Activated CD8-positive, alpha-beta memory T cell treated with anti-CD3 and anti-CD28 coated beads, Interleukin-2, amount 10 ng/mL, durations not matched to agents 7 days and 5 days (primary cell): ENCODE results near the gene PDZD7. TPM values are rescaled to one million over a fixed set of nuclear protein-coding genes. Genes with fewer than 3 reads are reported as not detected.
A peak's percentile ranks its signal among the peaks of the same experiment; 100 is the strongest.

Experiments
- ATAC-seq: fragments of 150-1000 bp; cut with Tn5 transposase; one replicate; pipeline ENCODE4 v1.10.0; 2021; ENCODE audit warnings: moderate library complexity
- CTCF ChIA-PET: fragments of 350-600 bp; sonication (Branson Sonifier 250); formaldehyde crosslinking; loops from one replicate; lab custom pipeline; 2021; ENCODE audit warnings: antibody characterized with exemption; lab: Charles Lee
- DNase-seq: peaks from one replicate; pipeline ENCODE4 v3.0.0-alpha.2; 2020
- H3K27ac Mint-ChIP-seq: one replicate; pipeline ENCODE4 v1.8.0; 2021; ENCODE audit warnings: mild to moderate bottlenecking, mixed read lengths
- H3K27me3 Mint-ChIP-seq: one replicate; pipeline ENCODE4 v1.8.0; 2021; ENCODE audit warnings: mixed read lengths
- H3K36me3 Mint-ChIP-seq: one replicate; pipeline ENCODE4 v1.8.0; 2021; ENCODE audit warnings: mild to moderate bottlenecking, mixed read lengths
- H3K4me1 Mint-ChIP-seq: one replicate; pipeline ENCODE4 v1.8.0; 2021; ENCODE audit warnings: mixed read lengths
- H3K4me3 Mint-ChIP-seq: one replicate; pipeline ENCODE4 v1.8.0; 2021; ENCODE audit warnings: mild to moderate bottlenecking, moderate library complexity, mixed read lengths
- H3K9me3 Mint-ChIP-seq: one replicate; pipeline ENCODE4 v1.8.0; 2022; ENCODE audit warnings: low read depth, mixed read lengths
- total RNA-seq, 2 experiments: library from RNA; stranded (reverse); gene quantifications; one replicate each; pipeline ENCODE4 v1.2.3, GENCODE V29; 2021

The PDZD7 gene
- total RNA-seq, 2 experiments from 2014 or later: 0.59 to 1.2 TPM

DNA sequence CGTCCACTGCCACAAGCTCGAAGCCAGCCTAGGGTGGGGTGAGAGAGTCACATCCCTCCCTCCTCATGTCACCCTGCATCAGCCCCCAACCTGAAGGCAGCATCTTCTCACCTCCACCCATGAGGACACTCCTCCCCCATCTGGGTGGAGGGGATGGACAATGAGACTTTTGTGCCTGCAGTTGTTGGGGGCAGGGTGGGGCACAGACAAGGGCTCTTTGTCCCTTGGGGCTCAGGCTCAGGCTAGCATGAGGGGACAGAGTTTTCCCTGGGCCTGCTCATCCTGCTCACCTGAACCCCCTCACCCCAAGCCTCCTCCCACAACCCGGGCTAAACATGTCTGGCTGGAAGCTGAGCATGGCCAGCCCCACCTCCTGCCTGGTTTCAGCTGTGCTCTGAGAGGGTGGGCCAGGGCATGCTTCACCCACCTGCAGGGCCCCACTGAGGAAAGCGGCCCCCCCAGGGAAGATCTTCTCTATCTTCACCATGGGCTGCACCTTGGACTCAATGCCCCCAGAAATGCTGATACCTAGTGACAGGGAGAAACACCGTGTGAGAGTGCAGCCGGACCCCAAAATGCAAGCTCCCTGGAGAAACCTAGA is 22.0 kb downstream of the PDZD7 start:
- DNase-seq (no peak), ATAC-seq (no peak)
- no peak overlapping the region for H3K27ac Mint-ChIP-seq
- no peak overlapping the region for H3K4me3 Mint-ChIP-seq
- no peaks in the 10 kb centered on the region for H3K9me3 Mint-ChIP-seq
- H3K36me3 Mint-ChIP-seq: no peaks in the 10 kb centered on the region
- CTCF ChIA-PET: interaction anchor here (1.1 to 2.3 kb wide), 3 partner anchors 8 to 11 kb away, joined by 3 to 9 read pairs (median 7); no protein-coding TSS in a partner anchor
- H3K27me3 Mint-ChIP-seq: peaks cover 3% of the 10 kb centered on the region
- H3K4me1 Mint-ChIP-seq: peaks cover 12% of the 10 kb centered on the region

DNA sequence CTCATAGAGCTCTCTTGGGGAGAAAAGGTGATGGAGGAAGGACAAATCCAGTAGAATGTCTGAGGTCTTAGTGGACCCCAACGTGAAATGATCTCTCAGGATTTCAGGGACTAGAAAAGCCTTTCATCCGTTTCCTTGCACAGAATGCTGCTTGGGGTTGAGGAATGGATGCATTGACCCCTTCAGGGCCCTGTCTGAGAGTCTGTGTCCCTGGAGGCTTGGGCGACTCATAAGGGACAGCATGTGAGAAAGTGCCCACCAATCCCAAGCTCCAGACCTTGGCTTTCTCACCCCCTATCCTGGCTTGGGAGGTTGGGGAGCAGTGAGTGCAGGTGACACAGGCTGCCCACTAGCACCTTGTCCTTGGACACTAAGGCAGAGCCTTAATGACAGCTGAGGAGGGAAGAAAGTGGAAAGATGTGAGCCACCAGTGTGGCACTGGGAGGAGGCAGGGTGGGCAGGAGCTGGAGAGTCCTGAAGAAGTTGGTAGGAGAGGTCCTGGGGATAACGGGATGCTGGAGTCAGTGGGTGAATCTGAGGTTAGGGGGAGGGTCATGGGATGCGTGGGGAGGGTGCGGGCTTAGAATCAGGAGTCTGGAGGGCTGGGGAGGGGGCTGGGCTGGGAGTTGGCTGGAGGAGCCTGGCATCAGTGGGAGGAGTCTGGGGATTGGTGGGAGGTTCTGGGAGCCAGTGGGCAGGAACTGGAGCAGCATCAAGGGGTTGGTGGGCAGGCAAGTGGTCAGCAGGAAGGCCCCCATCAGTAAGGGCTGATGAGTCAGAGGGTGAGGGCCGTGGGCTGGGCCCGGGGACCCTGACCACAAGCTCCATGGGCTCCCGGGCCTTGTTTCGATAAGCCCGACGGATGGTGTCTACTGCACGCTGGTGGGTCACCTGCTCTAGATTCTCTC is 22.8 kb downstream of the PDZD7 start:
- Mint-ChIP-seq H3K27ac (no peak overlapping the region), H3K27me3 (peaks cover 1% of the 10 kb centered on the region), H3K9me3 (no peaks in the 10 kb centered on the region), H3K36me3 (no peaks in the 10 kb centered on the region), H3K4me3 (no peak overlapping the region), H3K4me1 (peaks cover 7% of the 10 kb centered on the region)
- ATAC-seq: no peak
- CTCF ChIA-PET: interaction anchor here (1.1 to 2.3 kb wide), 6 partner anchors 9 to 24 kb away, joined by 3 to 16 read pairs (median 6); no protein-coding TSS in a partner anchor
- no peak for DNase-seq

DNA sequence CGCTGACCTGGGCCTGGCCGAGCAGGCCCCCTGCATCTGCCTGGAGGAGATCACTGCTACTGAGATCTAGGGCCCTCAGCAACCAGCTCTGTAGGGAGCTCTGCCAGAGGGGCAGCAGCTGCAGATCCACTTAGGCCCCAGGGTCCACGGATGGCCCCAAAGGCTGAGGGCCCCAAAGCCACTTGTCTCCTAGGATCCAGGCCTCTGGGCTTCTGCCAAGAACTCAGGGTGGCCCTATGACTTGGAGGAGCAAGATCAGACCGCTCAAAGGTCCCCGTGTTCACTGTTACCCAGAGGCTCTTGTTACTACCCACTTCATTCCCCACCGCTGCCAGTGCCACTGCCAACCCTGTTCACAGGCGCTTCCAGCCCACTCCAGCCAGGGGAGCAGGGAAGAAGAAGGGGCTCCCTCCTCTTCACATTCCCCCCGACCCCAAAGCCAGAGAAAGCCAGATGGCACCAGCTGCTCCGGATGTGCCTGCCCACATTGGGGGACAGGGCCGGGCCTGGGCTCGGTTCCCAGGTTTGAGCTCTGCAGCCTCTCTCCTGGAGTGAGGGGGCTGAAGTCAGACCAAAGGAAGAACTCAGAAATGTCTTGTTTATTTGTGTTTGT is 23.7 kb downstream of the PDZD7 start:
- DNase-seq (no peak), ATAC-seq (no peak)
- Mint-ChIP-seq H3K4me1 (no peaks in the 10 kb centered on the region), H3K27me3 (no peaks in the 10 kb centered on the region), H3K4me3 (no peak overlapping the region), H3K27ac (no peak overlapping the region), H3K9me3 (no peaks in the 10 kb centered on the region), H3K36me3 (no peaks in the 10 kb centered on the region)
- CTCF ChIA-PET: interaction anchor here (1.1 to 2.3 kb wide), 4 partner anchors 9 to 25 kb away, joined by 4 to 16 read pairs (median 6); partner anchors contain the start of genes PDZD7 and SFXN3

DNA sequence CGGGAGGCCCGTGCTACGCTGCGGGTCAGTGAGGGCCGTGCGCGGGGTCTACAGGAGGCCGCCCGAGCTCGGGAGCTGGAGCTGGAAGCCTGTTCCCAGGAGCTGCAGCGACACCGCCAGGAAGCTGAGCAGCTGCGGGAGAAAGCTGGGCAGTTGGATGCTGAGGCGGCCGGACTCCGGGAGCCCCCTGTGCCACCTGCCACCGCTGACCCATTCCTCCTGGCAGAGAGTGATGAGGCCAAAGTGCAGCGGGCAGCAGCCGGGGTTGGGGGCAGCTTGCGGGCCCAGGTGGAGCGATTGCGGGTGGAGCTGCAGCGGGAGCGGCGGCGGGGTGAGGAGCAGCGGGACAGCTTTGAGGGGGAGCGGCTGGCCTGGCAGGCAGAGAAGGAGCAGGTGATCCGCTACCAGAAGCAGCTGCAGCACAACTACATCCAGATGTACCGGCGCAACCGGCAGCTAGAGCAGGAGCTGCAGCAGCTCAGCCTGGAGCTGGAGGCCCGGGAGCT is 24.3 kb downstream of the PDZD7 start:
- CTCF ChIA-PET: interaction anchor here (1.1 to 2.3 kb wide), 4 partner anchors 9 to 25 kb away, joined by 4 to 16 read pairs (median 6); partner anchors contain the start of genes PDZD7 and SFXN3
- H3K36me3 Mint-ChIP-seq: no peaks in the 10 kb centered on the region
- H3K27ac Mint-ChIP-seq: no peak overlapping the region
- H3K4me1 Mint-ChIP-seq: no peaks in the 10 kb centered on the region
- H3K4me3 Mint-ChIP-seq: no peak overlapping the region
- no peaks in the 10 kb centered on the region for H3K27me3 Mint-ChIP-seq
- no peaks in the 10 kb centered on the region for H3K9me3 Mint-ChIP-seq
- no peak for DNase-seq
- ATAC-seq: no peak

DNA sequence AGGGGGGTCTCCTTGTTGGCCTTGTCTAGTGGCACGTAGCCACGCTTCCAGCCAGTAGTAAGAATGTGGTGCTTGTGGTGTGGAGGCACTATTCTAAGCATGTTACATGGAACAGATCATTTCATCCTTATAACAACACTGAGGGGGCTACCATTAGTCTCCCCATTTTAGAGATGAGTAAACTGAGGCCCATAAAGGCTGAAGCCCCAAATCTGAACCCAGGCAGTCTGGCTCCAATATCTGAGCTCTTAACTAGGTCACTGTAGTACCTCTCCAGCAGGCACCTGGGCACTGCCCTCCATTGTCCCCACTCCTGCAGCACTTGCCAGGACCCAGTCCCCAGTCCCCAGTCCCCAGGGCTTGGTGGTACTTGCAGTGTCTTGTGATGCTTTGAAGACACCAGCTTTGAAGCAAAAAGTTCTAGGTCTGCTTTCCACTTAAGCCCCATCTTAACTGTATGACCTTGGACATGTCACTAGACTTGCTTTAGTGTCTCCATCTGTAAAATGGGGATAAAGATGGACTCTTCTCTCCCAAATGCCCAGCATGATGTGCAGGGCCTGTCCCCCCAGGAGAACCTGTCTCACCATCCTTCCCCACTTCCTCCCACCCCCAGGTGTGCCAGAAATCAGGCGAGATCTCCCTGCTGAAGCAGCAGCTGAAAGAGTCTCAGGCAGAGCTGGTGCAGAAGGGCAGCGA is 24.9 kb downstream of the PDZD7 start:
- ATAC-seq: no peak
- CTCF ChIA-PET: interaction anchor here (2.2 to 13.2 kb wide), 3 partner anchors 8 to 26 kb away, joined by 6 to 174 read pairs (median 16); no protein-coding TSS in a partner anchor
- no peak for DNase-seq
- Mint-ChIP-seq H3K27ac (no peak overlapping the region), H3K27me3 (no peaks in the 10 kb centered on the region), H3K4me1 (peaks cover 2% of the 10 kb centered on the region), H3K9me3 (no peaks in the 10 kb centered on the region), H3K36me3 (no peaks in the 10 kb centered on the region), H3K4me3 (no peak overlapping the region)

DNA sequence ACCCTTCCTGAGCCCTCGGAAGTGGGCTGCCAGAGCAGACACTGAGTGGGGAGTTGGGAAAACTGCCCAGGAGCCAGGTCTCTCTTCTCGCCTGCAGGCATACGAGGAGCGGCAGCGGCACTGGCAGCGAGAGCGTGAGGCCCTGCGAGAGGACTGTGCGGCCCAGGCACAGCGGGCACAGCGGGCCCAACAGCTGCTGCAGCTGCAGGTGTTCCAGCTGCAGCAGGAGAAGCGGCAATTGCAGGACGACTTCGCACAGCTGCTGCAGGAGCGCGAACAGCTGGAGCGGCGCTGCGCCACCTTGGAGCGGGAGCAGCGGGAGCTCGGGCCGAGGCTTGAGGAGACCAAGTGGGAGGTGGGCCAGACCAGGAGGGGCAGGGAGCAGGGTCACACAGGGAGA is 25.6 kb downstream of the PDZD7 start:
- Mint-ChIP-seq H3K9me3 (no peaks in the 10 kb centered on the region), H3K4me3 (no peak overlapping the region), H3K27ac (no peak overlapping the region), H3K4me1 (peaks cover 3% of the 10 kb centered on the region), H3K27me3 (no peaks in the 10 kb centered on the region), H3K36me3 (no peaks in the 10 kb centered on the region)
- ATAC-seq (no peak), DNase-seq (no peak)
- CTCF ChIA-PET: interaction anchor here (1.5 to 13.2 kb wide), 2 partner anchors 11 to 47 kb away, joined by 3 to 174 read pairs; no protein-coding TSS in a partner anchor

DNA sequence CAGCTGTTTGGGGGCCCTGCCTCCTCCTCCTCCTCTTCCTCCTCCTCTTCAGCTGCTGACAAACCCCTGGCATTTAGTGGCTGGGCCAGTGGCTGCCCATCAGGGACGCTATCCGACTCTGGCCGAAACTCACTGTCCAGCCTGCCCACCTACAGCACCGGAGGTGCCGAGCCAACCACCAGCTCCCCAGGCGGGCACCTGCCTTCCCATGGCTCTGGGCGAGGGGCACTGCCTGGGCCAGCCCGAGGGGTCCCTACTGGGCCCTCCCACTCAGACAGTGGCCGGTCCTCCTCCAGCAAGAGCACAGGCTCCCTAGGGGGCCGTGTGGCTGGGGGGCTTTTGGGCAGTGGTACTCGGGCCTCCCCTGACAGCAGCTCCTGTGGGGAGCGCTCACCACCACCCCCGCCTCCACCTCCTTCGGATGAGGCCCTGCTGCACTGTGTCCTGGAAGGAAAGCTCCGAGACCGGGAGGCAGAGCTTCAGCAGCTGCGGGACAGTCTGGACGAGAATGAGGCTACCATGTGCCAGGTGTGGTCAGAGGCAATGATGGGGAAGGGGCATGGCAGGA is 27.2 kb downstream of the PDZD7 start:
- no peaks in the 10 kb centered on the region for H3K9me3 Mint-ChIP-seq
- CTCF ChIA-PET: interaction anchor here (1.5 to 13.2 kb wide), 2 partner anchors 13 to 46 kb away, joined by 3 to 174 read pairs; no protein-coding TSS in a partner anchor
- no peaks in the 10 kb centered on the region for H3K36me3 Mint-ChIP-seq
- DNase-seq (no peak), ATAC-seq (no peak)
- no peak overlapping the region for H3K4me3 Mint-ChIP-seq
- peaks cover 6% of the 10 kb centered on the region for H3K4me1 Mint-ChIP-seq
- H3K27ac Mint-ChIP-seq: no peak overlapping the region
- no peaks in the 10 kb centered on the region for H3K27me3 Mint-ChIP-seq

DNA sequence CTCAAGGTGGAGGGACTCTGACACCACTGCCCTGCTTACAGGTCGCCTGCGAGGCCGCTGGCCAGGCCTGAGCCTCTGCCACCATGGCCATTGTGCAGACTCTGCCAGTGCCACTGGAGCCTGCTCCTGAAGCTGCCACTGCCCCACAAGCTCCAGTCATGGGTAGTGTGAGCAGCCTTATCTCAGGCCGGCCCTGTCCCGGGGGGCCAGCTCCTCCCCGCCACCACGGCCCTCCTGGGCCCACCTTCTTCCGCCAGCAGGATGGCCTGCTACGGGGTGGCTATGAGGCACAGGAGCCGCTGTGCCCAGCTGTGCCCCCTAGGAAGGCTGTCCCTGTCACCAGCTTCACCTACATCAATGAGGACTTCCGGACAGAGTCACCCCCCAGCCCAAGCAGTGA is 28.5 kb downstream of the PDZD7 start:
- no peak overlapping the region for H3K27ac Mint-ChIP-seq
- CTCF ChIA-PET: interaction anchor here (1.1 to 13.2 kb wide), 3 partner anchors 9 to 16 kb away, joined by 3 to 174 read pairs (median 7); no protein-coding TSS in a partner anchor
- no peaks in the 10 kb centered on the region for H3K36me3 Mint-ChIP-seq
- no peaks in the 10 kb centered on the region for H3K9me3 Mint-ChIP-seq
- ATAC-seq: no peak
- DNase-seq: no peak
- H3K27me3 Mint-ChIP-seq: no peaks in the 10 kb centered on the region
- H3K4me1 Mint-ChIP-seq: peaks cover 13% of the 10 kb centered on the region
- no peak overlapping the region for H3K4me3 Mint-ChIP-seq

DNA sequence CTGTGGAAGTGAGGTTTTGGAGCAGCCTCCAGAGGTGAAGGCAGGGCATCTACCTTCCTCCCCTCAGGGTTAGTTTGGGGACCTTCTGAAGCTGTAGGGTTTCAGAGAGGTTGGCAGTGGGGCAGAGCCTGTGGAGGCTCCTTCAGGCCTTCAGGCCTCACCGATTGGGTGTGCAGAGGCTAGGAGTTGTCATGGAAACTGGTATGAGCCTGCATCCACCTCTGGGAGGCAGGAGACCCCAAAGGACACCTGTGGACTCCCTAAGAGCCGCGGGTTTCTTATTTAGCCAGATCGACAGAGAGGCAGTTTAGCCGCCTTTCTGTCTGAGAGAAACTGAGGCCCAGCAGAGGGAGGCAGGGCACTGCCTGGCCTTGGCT is 29.3 kb downstream of the PDZD7 start:
- Mint-ChIP-seq H3K4me1 (peaks cover 16% of the 10 kb centered on the region), H3K27me3 (no peaks in the 10 kb centered on the region), H3K36me3 (no peaks in the 10 kb centered on the region), H3K9me3 (no peaks in the 10 kb centered on the region), H3K4me3 (no peak overlapping the region), H3K27ac (no peak overlapping the region)
- no peak for ATAC-seq
- CTCF ChIA-PET: interaction anchor here (1.9 to 13.2 kb wide), 2 partner anchors 10 to 15 kb away, joined by 7 to 174 read pairs; no protein-coding TSS in a partner anchor
- DNase-seq: no peak

DNA sequence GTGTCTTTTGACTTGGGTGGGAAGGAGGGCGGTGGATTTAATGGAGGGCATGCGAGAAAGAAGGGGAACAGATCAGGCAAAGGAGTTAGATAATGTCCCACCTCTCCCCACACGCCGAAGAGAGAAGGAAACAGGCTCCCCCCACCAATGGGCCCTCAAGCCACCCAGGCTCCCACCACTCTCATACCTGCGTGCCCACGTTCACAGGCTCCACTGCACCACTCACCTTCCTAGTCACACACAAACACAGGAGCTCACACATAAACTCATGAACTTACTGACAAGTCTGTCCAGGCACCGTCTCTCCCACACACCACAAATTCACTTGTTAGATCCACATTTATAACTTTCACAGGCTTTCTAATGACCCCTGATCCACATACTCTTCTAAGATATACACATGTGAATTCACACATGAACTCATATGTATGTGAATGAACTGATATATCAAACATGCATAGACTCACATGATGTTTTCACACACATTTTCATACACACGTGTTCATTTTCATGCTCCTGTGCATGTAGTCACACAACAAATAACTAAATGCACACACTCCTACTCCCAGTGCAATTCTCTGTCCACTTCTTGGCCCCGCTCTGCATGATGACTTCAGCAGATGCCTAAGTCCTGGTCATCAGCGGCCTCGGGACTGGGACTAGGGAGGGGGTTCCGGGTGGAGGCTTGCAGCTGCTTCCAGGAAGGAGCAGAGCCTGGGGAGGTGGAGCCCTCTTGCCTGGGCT is 29.8 kb downstream of the PDZD7 start:
- no peak for DNase-seq
- Mint-ChIP-seq H3K27ac (no peak overlapping the region), H3K4me1 (peaks cover 21% of the 10 kb centered on the region), H3K4me3 (peak overlapping the region; percentile 52), H3K9me3 (no peaks in the 10 kb centered on the region), H3K36me3 (no peaks in the 10 kb centered on the region), H3K27me3 (no peaks in the 10 kb centered on the region)
- CTCF ChIA-PET: interaction anchor here (1.9 to 13.2 kb wide), 2 partner anchors 10 to 16 kb away, joined by 7 to 174 read pairs; no protein-coding TSS in a partner anchor
- ATAC-seq: no peak

DNA sequence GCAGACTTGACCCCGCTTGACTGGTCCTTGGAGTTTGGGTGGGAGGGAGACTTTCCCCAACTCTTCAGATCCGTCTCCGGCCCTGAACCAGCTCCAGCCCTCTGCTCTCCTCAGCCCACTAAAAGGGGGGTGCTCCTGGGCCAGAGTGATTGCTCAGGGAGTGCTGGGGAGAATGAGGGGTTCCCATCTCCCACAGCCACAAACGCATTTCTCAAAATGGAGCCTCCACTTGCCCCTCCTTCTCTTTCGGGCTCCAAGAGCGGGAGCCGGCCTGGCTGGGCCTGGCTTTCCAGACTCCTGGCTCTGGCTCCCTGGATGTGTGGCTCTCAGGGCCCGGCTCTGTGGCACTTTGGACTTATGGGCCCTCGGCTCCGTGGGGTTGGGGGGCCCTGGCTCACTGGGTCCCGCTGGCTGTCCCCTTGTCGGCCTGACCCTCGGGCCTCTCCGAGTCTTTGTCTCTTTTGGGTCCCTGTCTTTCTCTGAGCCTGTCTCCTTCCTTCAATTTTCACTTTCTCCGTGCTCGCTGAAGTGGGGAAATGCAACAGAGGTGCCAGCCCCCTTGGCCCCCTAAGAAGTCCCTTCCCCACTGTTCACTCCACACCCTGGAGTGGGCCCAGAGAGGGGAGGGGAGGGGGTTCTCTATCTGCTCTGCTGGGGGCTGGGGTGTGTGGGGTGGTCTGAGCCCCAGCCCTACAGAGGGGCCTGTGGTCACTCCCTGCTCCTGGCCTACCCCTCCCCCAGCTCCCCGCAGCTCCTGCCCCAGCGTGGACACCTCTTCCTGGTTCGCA is 30.6 kb downstream of the PDZD7 start:
- H3K27ac Mint-ChIP-seq: no peak overlapping the region
- H3K4me1 Mint-ChIP-seq: peaks cover 22% of the 10 kb centered on the region
- CTCF ChIA-PET: interaction anchor here (1.0 to 13.2 kb wide), 4 partner anchors 16 to 62 kb away, joined by 3 to 174 read pairs (median 26); partner anchors contain the start of genes PDZD7 and SFXN3
- no peaks in the 10 kb centered on the region for H3K9me3 Mint-ChIP-seq
- no peaks in the 10 kb centered on the region for H3K27me3 Mint-ChIP-seq
- ATAC-seq (no peak), DNase-seq (no peak)
- no peaks in the 10 kb centered on the region for H3K36me3 Mint-ChIP-seq
- H3K4me3 Mint-ChIP-seq: peak overlapping the region; percentile 41
